Measurements from ENCODE around the gene CPNE5. TPM values are rescaled to one million over a fixed set of nuclear protein-coding genes. Genes with fewer than 3 reads are reported as not detected.

Gene CPNE5
- total and polyA plus RNA-seq, 9 of the 15 experiments (the other 6 are each of a cell fraction or from before 2014, with no cell fraction given) = 0.14 to 1.0 (median 0.46) TPM; not detected in 2

GRCh38 chr6:36851149-36851614, 11.9 kb upstream of the CPNE5 start (continued):
- TF ChIP-seq ZNF280A (IDR thresholded peaks at IDR 0.05; ENCODE audit: low read depth, partially characterized antibody) (no peak), PKNOX1 (IDR thresholded peaks at IDR 0.05) (no peak), TAF1 (IDR thresholded peaks at IDR 0.05; ENCODE audit: control insufficient read depth, extremely low read depth, insufficient read depth, low read length, severe bottlenecking) (no peak), SRF (CRISPR knock-in tag; IDR thresholded peaks at IDR 0.05) (0 out of 4 replicates have a peak, but pooled peaks of 1 of the 2 experiments have one; percentile 23), FOXO4 (CRISPR knock-in tag; IDR thresholded peaks at IDR 0.05) (no peak), LCOR (CRISPR knock-in tag; IDR thresholded peaks at IDR 0.05) (0 out of 2 replicates have a peak, but pooled peaks have one; percentile 52), DEAF1 (CRISPR knock-in tag; IDR thresholded peaks at IDR 0.05) (peak; percentile 75), ZNF431 (CRISPR knock-in tag; IDR thresholded peaks at IDR 0.05) (0 out of 2 replicates have a peak, but pooled peaks have one; percentile 34), PML (IDR thresholded peaks at IDR 0.05; ENCODE audit: low read length) (no peak), GATAD2B (IDR thresholded peaks at IDR 0.05; ENCODE audit: borderline replicate concordance) (no peak; the same call in 1 of the 2 replicates), CREB1 (IDR thresholded peaks at IDR 0.05) (no peak), CREB1 (CRISPR knock-in tag; IDR thresholded peaks at IDR 0.05) (0 out of 2 replicates have a peak, but pooled peaks have one; percentile 34), SMARCB1 (IDR thresholded peaks at IDR 0.05; ENCODE audit: insufficient read length, low read depth) (no peak), LEF1 (IDR thresholded peaks at IDR 0.05) (no peak), CBFA2T3 (IDR thresholded peaks at IDR 0.05) (no peak), RB1 (IDR thresholded peaks at IDR 0.05; ENCODE audit: low read depth) (peak; percentile 18; the same call in 1 of the 2 replicates), ZNF639 (CRISPR knock-in tag; conservative IDR thresholded peaks at IDR 0.05 in 1 of 2, IDR thresholded peaks at IDR 0.05 in 1 of 2) (no peak), ZNF740 (CRISPR knock-in tag; IDR thresholded peaks at IDR 0.05) (no peak), ZNF740 (tag; IDR thresholded peaks at IDR 0.05) (no peak)
